Measurements from ENCODE around the gene URI1.
A peak's percentile ranks its signal among the peaks of the same experiment; 100 is the strongest.
"Not testable (repeated sequence)": the region's sequence is repeated elsewhere in the genome, so short reads cannot be mapped to it uniquely, and the experiment has no call there.

The URI1 gene

GRCh38 chr19:29941828-29942403 is at the start of gene URI1:
Gene URI1 (plus strand): TSS chr19:29942239. CDS start chr19:29942548, 309 bp downstream.
- peak; percentile 97 for DNase-seq

GRCh38 chr19:29893606-29894284 is 48.3 kb upstream of the URI1 start:
- DNase-seq, result no peak

GRCh38 chr19:29896802-29897201 is 45.2 kb upstream of the URI1 start:
- DNase-seq, result no peak

GRCh38 chr19:29897466-29897865 is 44.6 kb upstream of the URI1 start:
- no peak for DNase-seq

GRCh38 chr19:29904017-29904416 is 38.0 kb upstream of the URI1 start:
- DNase-seq, result no peak

GRCh38 chr19:29908963-29909944 is 32.8 kb upstream of the URI1 start:
- DNase-seq, result no peak

- DNase-seq, result no peak
Measured at GRCh38 chr19:29914933-29915332, 27.1 kb upstream of the URI1 start.

- DNase-seq, result not testable (repeated sequence)
Measured at GRCh38 chr19:29915832-29916231, 26.2 kb upstream of the URI1 start.

- no peak for DNase-seq
Measured at GRCh38 chr19:29917911-29918310, 24.1 kb upstream of the URI1 start.

GRCh38 chr19:29918891-29919290 is 23.1 kb upstream of the URI1 start:
- no peak for DNase-seq

GRCh38 chr19:29922972-29923371 is 19.1 kb upstream of the URI1 start:
- no peak for DNase-seq

GRCh38 chr19:29923653-29924052 is 18.4 kb upstream of the URI1 start:
- no peak for DNase-seq

- DNase-seq, result no peak
Measured at GRCh38 chr19:29926031-29926430, 16.0 kb upstream of the URI1 start.

- DNase-seq, result no peak
Measured at GRCh38 chr19:29926801-29927200, 15.2 kb upstream of the URI1 start.

- no peak for DNase-seq
Measured at GRCh38 chr19:29927944-29928625, 14.0 kb upstream of the URI1 start.

GRCh38 chr19:29928831-29929230 is 13.2 kb upstream of the URI1 start:
- DNase-seq, result no peak

- DNase-seq, result no peak
Measured at GRCh38 chr19:29934257-29934656, 7.8 kb upstream of the URI1 start.

GRCh38 chr19:29934781-29935180 is 7.3 kb upstream of the URI1 start:
- no peak for DNase-seq

GRCh38 chr19:29936409-29936808 is 5.6 kb upstream of the URI1 start:
- DNase-seq, result no peak

GRCh38 chr19:29939628-29940027 is 2.4 kb upstream of the URI1 start:
- no peak for DNase-seq

- no peak for DNase-seq
Measured at GRCh38 chr19:29940971-29941585, 961 bp upstream of the URI1 start.

GRCh38 chr19:29942404-29943261 is 594 bp downstream of the URI1 start:
- peak; percentile 77 for DNase-seq

Measured in stimulated activated CD8-positive, alpha-beta memory T cell treated with anti-CD3 and anti-CD28 coated beads, Interleukin-4, amount 100 ng/mL, for 48 hours (primary cell).